Kidney epithelial cell (primary cell): ENCODE measurements around the gene CCDC14. TPM values are rescaled to one million over a fixed set of nuclear protein-coding genes. Genes with fewer than 3 reads are reported as not detected.

Source experiments
- DNase-seq: peaks from one replicate; pipeline ENCODE4 v3.0.0-alpha.2; 2010; ENCODE audit warnings: low read depth
- H3K27me3 ChIP-seq: 2 replicates; pipeline ENCODE4 v1.6.0; 2011; ENCODE audit warnings: low read length; ENCODE audit not compliant: control insufficient read depth, insufficient read depth
- H3K36me3 ChIP-seq: 2 replicates; pipeline ENCODE4 v1.5.1; 2011; ENCODE audit warnings: low read length; ENCODE audit not compliant: control insufficient read depth, insufficient read depth
- H3K4me3 ChIP-seq: 2 replicates; pipeline ENCODE4 v1.5.1; 2011; ENCODE audit warnings: low read depth, mild to moderate bottlenecking, control low read depth, low read length
- CTCF ChIP-seq: IDR thresholded peaks from 2 replicates; pipeline ENCODE4 v1.5.1; 2011; ENCODE audit warnings: mild to moderate bottlenecking, moderate library complexity, low read length, control low read depth, inconsistent platforms; ENCODE audit not compliant: insufficient read depth, poor library complexity, severe bottlenecking
- total RNA-seq: library from RNA; depleted of rRNA; stranded (reverse); fragments of >200 nt; gene quantifications from 2 replicates; pipeline ENCODE4 v1.2.3, GENCODE V29; 2015

Gene CCDC14
- total RNA-seq, 1 donor from 2014 or later, result 24.2 TPM

- Histone ChIP-seq H3K27me3 (no peaks in the 10 kb centered on the region), H3K36me3 (no peaks in the 10 kb centered on the region), H3K4me3 (no peak overlapping the region)
- no peak for DNase-seq
- TF ChIP-seq CTCF, result peak; percentile 66
Measured at GRCh38 chr3:123880998-123881561, 79.9 kb downstream of the CCDC14 start.

- no peak for DNase-seq
- Histone ChIP-seq H3K27me3 (no peaks in the 10 kb centered on the region), H3K36me3 (no peaks in the 10 kb centered on the region), H3K4me3 (no peak overlapping the region)
- no peak for TF ChIP-seq CTCF
Measured at GRCh38 chr3:123878807-123879206, 82.2 kb downstream of the CCDC14 start.

GRCh38 chr3:123877965-123878364 is 83.1 kb downstream of the CCDC14 start:
- Histone ChIP-seq H3K36me3 (no peaks in the 10 kb centered on the region), H3K4me3 (no peak overlapping the region), H3K27me3 (no peaks in the 10 kb centered on the region)
- DNase-seq, result no peak
- no peak for TF ChIP-seq CTCF

- DNase-seq, result no peak
- Histone ChIP-seq H3K27me3 (no peaks in the 10 kb centered on the region), H3K36me3 (no peaks in the 10 kb centered on the region), H3K4me3 (no peak overlapping the region)
- TF ChIP-seq CTCF, result no peak
Measured at GRCh38 chr3:123877466-123877865, 83.6 kb downstream of the CCDC14 start.

GRCh38 chr3:123876858-123877257 is 84.2 kb downstream of the CCDC14 start:
- peak; percentile 18 for TF ChIP-seq CTCF
- H3K36me3 ChIP-seq, result no peaks in the 10 kb centered on the region
- no peak overlapping the region for H3K4me3 ChIP-seq
- H3K27me3 ChIP-seq, result no peaks in the 10 kb centered on the region
- DNase-seq, result no peak

GRCh38 chr3:123872621-123873020 is 88.4 kb downstream of the CCDC14 start:
- H3K4me3 ChIP-seq, result no peak overlapping the region
- no peaks in the 10 kb centered on the region for H3K27me3 ChIP-seq
- DNase-seq, result no peak
- no peak for TF ChIP-seq CTCF
- no peaks in the 10 kb centered on the region for H3K36me3 ChIP-seq
